ENCODE measurements around the gene MCF2L2. TPM values are rescaled to one million over a fixed set of nuclear protein-coding genes. Genes with fewer than 3 reads are reported as not detected.
"Not testable (repeated sequence)": the region's sequence is repeated elsewhere in the genome, so short reads cannot be mapped to it uniquely, and the experiment has no call there.

MCF2L2 gene, protein sequence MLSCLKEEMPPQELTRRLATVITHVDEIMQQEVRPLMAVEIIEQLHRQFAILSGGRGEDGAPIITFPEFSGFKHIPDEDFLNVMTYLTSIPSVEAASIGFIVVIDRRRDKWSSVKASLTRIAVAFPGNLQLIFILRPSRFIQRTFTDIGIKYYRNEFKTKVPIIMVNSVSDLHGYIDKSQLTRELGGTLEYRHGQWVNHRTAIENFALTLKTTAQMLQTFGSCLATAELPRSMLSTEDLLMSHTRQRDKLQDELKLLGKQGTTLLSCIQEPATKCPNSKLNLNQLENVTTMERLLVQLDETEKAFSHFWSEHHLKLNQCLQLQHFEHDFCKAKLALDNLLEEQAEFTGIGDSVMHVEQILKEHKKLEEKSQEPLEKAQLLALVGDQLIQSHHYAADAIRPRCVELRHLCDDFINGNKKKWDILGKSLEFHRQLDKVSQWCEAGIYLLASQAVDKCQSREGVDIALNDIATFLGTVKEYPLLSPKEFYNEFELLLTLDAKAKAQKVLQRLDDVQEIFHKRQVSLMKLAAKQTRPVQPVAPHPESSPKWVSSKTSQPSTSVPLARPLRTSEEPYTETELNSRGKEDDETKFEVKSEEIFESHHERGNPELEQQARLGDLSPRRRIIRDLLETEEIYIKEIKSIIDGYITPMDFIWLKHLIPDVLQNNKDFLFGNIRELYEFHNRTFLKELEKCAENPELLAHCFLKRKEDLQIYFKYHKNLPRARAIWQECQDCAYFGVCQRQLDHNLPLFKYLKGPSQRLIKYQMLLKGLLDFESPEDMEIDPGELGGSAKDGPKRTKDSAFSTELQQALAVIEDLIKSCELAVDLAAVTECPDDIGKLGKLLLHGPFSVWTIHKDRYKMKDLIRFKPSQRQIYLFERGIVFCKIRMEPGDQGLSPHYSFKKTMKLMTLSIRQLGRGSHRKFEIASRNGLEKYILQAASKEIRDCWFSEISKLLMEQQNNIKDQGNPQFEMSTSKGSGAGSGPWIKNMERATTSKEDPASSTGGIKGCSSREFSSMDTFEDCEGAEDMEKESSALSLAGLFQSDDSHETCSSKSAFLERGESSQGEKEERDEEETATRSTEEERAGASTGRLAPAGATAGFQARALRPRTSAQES
- polyA plus RNA-seq (2013, experiment 1 of 2; ENCODE audit: insufficient read length): 0.16 TPM
- polyA plus RNA-seq (2013, experiment 2 of 2; ENCODE audit: insufficient read length): 0.68 TPM

- peak; percentile 7 for DNase-seq
Measured at GRCh38 chr3:183428447-183429211, at the start of gene MCF2L2. Gene MCF2L2 (minus strand): TSS chr3:183428619. CDS start chr3:183427977, 642 bp downstream.

DNA sequence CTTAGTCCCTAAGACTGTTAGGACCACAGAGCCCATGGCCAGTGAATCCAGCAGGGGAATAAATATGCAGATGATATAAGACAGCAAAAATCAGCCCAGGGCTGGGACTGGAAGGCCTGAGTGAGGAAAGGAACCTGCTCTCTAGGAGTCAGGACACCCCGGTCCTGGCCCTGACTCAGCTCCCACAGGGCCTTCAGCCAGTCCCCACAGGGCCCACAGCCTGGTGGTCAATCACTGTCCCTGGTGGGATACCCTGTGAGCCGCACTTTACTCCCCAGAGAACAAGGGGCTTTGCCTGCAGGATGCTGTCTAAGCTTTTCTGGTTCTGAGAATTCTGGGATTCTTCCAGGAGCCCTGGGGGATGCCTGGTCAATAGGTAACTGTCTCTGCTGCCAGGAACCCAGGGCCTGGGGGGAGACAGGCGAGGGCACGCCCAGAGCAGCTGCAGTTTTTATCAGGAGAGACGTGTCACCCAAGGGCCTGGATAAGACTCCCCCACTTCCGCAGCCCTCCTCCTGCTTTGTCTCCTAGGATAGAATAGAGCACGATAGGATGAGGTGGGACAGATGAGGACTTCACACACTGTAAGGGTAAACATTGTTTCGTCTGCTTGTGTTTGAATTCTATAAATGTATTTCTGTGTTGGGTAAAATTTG lies 49.5 kb upstream of the MCF2L2 start:
- DNase-seq: no peak

DNA sequence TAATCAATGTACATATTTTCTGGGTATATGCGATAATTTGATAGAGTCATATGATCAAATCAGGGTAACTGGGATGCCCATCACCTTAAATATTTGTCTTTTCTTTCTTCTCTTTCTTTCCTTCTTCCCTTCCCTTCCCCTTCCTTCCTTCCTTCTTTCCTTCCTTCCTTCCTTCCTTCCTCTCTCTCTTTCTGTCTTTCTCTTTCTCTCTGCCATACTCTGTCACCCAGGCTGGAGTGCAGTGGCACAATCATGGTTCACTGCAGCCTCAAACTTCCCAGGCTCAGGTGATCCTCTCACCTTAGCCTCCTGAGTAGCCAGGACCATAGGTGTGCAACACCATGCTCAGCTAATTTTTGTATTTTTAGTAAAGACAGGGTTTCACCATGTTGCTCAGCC lies 47.3 kb upstream of the MCF2L2 start:
- not testable (repeated sequence) for DNase-seq

GRCh38 chr3:183475016-183475763 lies 46.8 kb upstream of the MCF2L2 start:
- no peak for DNase-seq

DNA sequence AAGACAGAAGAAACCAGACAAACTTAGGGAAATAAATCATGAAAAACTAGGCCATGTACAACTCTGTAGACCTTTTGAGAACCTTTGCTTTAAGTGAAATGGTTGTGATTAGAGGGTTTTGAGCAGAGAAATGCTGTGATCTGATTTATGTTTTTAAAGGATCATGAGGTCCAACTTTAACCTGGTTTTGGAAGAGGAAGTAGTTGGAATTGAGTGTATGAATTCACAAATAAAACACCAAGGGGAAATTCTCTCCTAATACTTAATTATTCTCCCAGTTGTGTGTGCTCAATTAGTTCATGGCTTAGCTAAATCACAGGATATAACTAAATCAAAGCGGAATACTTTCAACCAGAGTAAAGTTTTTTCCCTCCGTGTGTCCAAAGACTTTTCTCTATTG lies 45.5 kb upstream of the MCF2L2 start:
- no peak for DNase-seq

- no peak for DNase-seq
Measured at GRCh38 chr3:183472155-183472554, 43.7 kb upstream of the MCF2L2 start.

- DNase-seq: no peak
Measured at GRCh38 chr3:183468424-183468823, 40.0 kb upstream of the MCF2L2 start.

DNA sequence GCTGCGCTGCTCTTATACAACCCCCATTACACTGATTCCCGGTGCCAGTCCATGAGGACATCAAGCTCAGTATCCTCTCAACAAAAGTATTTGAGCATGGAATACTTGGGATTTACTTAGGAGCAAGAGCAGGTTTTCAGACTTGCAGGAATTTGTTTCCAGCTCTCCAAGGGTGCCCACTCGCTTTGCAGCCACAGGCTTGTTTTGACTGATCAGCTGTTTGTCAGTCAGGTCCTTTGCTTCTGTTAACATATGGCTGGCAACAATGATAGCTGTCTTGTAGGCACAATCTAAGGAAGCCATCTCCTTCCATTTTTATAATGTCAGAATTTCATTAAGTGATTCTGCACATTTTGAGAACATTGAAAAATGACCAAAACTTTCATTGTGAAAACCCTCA lies 38.2 kb upstream of the MCF2L2 start:
- DNase-seq: no peak

DNA sequence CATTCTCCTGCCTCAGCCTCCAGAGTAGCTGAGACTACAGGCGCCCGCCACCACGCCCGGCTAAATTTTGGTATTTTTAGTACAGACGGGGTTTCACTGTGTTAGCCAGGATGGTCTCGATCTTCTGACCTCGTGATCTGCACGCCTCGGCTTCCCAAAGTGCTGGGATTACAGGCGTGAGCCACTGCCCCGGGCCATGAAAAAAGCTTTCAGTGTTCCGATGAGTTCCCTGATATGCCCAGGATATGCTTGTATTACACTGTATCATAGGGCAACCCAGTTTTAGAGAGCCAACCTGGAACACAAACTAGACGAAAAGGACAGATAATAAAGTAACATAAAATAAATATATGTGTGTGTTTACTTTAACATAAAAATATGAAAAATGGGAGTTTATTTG lies 37.3 kb upstream of the MCF2L2 start:
- not testable (repeated sequence) for DNase-seq

DNA sequence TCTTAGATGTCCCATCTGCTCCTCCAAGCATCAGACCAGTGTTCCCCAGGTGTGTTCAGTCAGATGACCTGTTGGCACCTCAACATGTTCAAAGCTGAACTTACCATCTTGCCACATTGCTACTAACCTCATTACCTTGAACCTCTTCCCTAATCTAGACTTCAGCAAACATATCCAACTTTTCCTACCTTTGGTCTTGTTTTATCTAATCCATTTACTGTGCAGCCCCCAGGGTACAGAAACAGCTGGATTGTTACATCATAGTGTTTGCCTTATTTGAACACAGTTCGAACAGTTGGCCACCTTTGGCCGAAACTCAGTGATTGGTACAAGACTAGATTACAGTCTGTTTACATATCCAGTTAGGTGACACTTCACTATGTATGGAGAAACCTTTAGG lies 36.1 kb upstream of the MCF2L2 start:
- no peak for DNase-seq

GRCh38 chr3:183460081-183461055 lies 31.9 kb upstream of the MCF2L2 start:
- DNase-seq: no peak

- DNase-seq: peak; percentile 14
Measured at GRCh38 chr3:183455089-183455488, 26.7 kb upstream of the MCF2L2 start.

- DNase-seq: no peak
Measured at GRCh38 chr3:183454064-183454463, 25.6 kb upstream of the MCF2L2 start.

GRCh38 chr3:183449791-183450190 lies 21.4 kb upstream of the MCF2L2 start:
- peak; percentile 15 for DNase-seq

DNA sequence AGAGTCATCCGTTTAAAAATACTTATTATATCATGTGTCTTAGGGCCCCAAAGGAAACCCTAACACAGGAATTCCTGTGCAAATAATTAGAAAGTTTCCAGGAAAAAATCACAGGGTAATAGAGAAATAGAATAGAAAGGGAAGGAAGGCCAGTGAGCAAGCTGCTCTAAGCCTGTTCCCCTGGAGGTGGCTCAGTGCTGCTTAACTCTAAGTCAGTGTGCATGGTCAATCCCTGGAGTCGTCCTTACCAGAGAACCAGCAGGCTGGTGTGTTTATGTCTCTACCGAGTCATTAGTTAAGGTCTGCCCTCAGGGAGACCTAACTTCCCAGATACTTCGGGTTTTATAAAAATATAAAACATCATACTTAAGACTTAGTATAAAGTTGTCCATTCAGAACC lies 21.0 kb upstream of the MCF2L2 start:
- peak; percentile 18 for DNase-seq

GRCh38 chr3:183448369-183449128 lies 20.1 kb upstream of the MCF2L2 start:
- no peak for DNase-seq

DNA sequence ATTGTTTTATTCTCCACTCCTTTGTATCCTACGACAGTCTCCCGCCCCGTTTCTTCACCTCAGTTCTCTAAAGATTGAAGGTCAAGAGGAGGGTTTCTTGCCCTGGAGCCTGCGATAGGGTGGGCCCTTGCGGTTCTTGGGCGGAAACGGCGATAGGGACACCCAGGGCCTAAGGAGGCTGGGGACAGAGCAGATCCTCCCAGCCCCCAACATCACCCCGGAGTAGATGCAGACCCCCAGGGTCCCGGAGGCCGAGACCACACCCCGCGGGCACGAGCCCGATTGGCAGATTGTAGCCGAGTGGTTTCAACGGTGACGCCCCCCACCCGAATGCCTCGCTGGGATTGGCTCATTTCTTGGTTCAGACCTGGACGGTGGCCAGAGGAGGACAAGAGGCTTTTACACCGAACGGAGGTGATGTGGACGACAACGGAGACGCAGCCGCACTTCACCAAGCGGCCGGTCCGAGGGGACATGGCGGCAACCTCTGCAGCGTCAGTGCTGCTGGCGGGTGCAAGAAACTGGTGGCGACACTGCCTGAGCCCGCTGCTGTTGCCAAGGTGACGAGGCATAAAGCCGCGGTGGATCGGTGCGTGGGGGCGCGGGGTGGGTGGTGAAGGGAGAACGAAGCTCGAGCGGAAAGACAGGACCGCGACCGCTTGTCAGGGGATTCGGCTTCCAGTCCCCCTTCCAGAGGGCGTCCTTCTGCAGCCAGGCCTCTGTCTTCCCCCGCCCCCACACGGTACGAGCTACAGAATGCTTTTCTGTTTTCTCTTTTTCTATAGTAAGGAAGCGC lies 19.0 kb upstream of the MCF2L2 start:
- DNase-seq: peak; percentile 89

- no peak for DNase-seq
Measured at GRCh38 chr3:183446838-183447205, 18.4 kb upstream of the MCF2L2 start.
